GM10847 (cell line): ENCODE measurements around the gene MST1R.
A peak's percentile ranks its signal among the peaks of the same experiment; 100 is the strongest.

Source experiments
- POLR2A ChIP-seq: IDR thresholded peaks from 2 replicates; pipeline ENCODE4 v1.6.1; 2011; ENCODE audit not compliant: insufficient read length; ENCODE audit errors: extremely low read depth

Gene MST1R

DNA sequence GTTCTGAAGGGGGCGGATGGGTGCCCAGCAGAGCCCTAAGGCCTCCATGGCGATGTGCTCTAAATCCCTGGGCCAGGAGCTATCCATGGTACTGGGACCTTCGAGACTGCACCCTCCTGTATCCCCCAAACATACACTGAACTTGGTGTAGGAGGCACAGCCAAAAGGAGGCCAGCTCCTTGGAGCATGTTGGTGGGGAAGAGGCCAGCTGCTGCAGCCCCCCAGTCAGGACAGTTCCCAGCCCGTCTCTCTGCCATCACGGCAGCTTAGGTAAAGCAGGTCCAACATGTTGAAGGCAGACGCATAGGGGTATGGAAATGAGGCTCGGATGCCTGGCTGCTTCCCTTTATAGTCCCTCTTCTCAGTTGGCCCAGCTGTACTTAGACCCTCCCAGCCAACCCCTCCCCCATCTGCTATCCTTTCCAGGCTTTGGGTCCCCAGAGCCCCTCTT, 35.8 kb downstream of the MST1R start:
- no peak for TF ChIP-seq POLR2A

GRCh38 chr3:49867400-49867799, 36.3 kb downstream of the MST1R start:
- TF ChIP-seq POLR2A = no peak

DNA sequence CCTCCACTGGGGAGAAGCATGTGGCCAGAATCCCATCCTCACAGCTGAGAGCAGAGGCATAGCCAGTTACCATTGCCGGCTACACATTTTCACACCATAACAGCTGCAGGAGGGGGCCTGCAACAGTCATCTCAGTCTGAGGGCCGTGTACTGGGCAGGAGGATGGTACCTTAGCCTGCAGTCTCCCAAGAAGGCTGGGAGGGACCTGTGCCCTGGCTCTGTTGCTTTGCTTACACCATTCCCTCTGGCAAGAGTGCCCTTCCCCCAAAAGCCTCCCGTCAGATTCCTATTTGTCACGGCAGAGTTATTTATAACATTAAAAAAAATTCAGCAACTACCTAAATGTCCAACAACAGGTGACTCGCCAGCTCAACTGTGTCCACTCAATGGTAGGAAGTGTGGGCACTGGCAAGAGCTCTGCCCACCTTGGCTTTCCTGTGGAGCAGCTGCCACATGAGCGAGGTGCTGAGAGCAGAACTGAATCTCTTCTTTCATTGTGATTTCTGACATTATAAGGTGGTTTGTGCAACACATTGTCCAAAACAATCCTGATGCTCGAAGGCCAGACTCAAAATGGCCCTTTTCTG, 38.4 kb downstream of the MST1R start:
- TF ChIP-seq POLR2A = no peak

DNA sequence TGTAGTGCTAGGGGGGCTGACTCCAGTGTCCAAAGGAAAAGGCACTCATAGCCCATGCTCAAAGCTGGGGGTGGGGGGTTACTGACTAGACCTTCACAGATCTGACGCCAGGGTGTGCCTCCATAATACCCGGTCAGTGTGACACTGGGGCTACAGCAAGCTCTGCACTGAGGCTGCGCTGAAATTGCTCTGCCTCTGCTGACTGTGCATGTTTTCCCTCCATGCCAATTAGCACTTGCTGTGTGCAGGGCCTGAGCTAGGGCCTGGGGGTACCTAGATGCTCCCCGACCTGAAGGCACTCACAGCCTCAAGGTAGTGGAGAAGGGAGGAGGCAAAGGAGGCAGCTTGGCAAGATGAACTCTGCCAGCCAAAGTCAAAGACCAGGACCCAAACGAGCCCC, 39.2 kb downstream of the MST1R start:
- no peak for TF ChIP-seq POLR2A

- TF ChIP-seq POLR2A = no peak
Measured at GRCh38 chr3:49859576-49860305, 43.9 kb downstream of the MST1R start.

GRCh38 chr3:49856181-49857005, 47.3 kb downstream of the MST1R start, which contains the start of gene TRAIP:
Gene TRAIP, minus strand, starts transcription at chr3:49856564. Its CDS starts 111 bp downstream, at chr3:49856453.
- peak; percentile 84 for TF ChIP-seq POLR2A

DNA sequence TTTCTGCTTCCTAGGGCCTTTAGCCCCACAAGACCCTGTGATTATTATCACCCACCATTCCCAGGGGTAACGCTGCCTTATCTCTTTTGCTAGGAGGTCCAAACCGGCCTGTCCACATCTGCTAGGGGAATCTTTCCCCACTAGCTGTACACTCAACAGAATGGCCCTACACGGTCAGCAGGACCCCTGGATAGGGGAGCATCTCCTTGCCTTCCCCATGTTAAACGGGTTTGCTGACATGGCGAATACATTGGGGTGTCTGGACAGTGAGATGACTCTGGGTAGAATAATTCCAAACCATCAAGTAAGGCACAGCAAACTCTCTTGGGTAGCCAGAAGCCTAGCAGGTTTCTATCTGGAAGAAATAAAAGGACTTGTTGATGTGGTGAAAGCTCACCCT, 48.0 kb downstream of the MST1R start:
- no peak for TF ChIP-seq POLR2A

DNA sequence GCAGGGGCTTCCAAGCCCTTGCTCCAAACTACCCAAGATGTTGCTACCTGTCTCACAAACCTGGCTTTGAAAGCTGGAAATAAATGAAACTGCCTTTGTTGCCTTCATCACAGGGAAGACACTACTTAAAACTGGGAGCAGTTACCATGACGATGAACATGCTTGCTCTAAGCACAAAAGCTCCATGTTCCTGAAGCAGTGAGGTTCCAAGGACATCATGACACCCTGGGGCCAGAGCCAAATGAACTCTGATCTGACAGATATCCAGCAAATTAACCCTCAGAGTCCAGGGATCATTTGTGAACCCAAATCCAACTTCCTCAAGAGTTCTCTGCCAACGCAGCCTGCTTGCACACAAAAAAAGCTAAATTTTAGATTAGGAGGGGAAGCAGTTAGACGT, 58.0 kb downstream of the MST1R start:
- no peak for TF ChIP-seq POLR2A

- no peak for TF ChIP-seq POLR2A
Measured at GRCh38 chr3:49844464-49845183, 59.0 kb downstream of the MST1R start.

DNA sequence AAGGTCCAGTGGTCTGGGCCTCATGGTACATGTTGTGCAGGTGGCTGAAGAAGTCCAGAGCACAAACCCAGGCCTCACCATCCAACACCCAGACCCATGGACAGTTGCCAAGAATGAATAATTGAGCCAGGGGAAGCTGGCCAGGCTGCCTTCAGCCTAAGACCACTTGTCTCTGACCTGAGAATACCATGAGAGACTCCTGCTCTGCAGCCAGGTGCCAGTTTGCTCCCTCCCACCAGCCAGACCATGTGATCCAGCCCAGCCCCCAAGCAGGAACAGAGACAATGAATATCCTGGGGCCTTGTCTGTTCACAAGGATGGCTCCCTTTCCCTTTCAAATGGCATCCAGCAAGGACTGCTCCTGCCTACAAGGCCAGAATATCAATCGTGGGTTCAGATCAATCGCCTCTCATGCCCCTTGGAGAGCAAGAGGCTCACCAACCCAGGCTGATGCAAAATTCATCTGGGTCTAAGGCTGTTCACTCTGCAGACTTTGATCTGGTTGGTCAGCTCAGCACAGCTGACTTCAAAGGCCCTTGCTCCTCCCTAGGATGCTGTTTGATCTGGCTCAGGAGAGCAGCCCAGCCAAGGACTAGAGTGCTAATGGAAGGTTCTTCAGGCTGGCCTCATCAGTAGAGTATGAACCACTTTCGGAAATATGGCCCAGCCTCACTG, 60.7 kb downstream of the MST1R start:
- no peak for TF ChIP-seq POLR2A

DNA sequence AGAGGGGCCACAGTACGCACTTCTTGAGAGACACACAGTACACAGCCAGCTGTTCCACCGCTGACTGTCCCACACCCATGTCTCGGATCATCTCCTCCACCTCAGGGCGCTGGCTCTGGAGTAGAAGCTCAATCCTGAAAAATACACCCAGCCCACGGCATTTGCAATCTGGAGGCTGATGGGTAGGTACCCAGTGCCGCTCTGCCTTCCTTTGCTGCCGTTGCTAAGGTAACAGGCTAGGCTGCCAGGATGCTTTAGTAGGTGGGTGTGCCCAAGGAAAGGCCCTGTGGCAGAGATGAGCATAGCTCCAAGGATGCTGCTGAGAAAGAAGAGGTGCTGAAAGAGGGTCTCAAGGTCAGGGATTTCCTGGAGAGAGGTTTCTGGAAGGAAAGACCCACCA, 61.9 kb downstream of the MST1R start:
- TF ChIP-seq POLR2A = no peak

GRCh38 chr3:49841126-49841696, 62.5 kb downstream of the MST1R start:
- TF ChIP-seq POLR2A = no peak

DNA sequence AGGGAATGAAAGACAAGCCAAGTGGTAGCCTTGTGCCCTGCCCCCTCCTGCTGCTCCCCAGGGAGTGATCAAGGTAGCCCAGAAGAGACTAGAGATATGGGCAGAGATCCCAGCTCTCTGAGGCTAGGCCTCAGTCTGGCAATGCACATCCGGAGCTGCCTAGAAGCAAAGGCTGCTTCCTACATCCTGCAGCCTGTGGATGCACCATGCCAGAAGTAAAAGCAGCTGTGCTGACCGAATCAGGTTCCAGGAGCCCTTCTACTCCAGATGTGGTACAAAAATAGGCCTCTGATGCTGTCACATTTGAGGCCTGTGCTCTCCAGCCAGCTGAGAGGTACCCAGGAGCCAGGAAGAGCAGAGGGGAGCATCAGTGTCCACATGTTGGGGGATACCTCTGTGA, 63.3 kb downstream of the MST1R start:
- no peak for TF ChIP-seq POLR2A

DNA sequence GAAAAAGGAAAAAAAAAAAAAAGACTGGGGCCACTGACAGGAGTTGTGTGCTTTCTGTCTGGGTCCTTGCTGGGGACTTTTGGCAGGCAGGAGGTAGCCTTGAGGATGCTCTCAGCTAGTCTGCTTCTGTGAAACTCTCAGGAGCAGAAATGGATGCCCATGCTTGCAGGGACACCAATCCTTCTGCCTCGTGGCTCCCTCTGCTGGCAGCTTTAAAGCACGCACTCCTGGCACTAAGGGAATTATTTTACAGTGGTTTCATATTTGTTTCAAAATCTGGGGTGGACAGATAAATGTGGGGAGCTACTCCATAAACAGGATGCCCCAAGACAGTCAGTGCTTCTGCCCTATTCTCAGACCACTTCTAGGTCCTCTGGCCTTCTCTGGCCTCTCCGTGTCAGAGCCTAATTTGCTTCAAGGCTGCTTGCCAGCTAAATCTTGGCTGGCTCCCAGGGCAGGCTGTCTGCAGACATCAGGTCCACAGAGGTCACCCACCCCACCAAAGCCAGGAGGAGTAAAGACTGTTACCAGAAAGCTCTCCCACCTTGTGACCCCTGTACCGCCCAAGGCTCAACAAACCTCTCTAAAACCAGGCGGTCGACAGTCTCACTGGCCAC, 64.4 kb downstream of the MST1R start:
- TF ChIP-seq POLR2A = no peak
